Fibroblast of mammary gland (primary cell): ENCODE data around the gene ARHGAP27.

ENCODE experiments used
- DNase-seq: peaks from one replicate; pipeline ENCODE4 v3.0.0-alpha.2; 2010; ENCODE audit warnings: low read depth
- H3K4me3 ChIP-seq: 2 replicates; pipeline ENCODE4 v1.5.1; 2011; ENCODE audit warnings: low read depth, mild to moderate bottlenecking, low read length, moderate library complexity; ENCODE audit not compliant: control insufficient read depth
- TF ChIP-seq, protein P1 (sequence below): conservative IDR thresholded peaks from 2 replicates; pipeline ENCODE4 v1.5.1; 2011; ENCODE audit warnings: low read depth, low read length, inconsistent platforms; ENCODE audit not compliant: control insufficient read depth, insufficient read depth

Gene ARHGAP27

DNA sequence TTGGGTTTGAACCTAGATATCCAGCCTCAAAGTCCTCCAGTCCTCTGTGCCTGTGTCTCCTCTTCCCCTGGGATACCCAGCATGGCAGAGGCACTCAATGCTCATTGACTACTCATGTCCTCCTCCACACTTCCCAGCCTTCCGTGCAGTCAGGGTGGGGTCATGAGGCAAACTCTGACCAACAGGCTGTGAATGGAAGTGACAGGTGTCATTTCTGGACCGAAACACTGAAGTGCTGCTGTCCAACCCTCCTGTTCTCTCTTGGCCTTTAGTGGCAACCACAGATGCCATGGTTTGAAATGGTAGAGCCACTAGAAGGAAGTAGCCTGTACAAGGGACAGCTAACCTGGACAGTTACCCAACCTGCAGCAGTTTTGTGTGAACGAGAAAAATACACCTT is 69.2 kb downstream of the ARHGAP27 start:
- TF ChIP-seq, protein P1, sequence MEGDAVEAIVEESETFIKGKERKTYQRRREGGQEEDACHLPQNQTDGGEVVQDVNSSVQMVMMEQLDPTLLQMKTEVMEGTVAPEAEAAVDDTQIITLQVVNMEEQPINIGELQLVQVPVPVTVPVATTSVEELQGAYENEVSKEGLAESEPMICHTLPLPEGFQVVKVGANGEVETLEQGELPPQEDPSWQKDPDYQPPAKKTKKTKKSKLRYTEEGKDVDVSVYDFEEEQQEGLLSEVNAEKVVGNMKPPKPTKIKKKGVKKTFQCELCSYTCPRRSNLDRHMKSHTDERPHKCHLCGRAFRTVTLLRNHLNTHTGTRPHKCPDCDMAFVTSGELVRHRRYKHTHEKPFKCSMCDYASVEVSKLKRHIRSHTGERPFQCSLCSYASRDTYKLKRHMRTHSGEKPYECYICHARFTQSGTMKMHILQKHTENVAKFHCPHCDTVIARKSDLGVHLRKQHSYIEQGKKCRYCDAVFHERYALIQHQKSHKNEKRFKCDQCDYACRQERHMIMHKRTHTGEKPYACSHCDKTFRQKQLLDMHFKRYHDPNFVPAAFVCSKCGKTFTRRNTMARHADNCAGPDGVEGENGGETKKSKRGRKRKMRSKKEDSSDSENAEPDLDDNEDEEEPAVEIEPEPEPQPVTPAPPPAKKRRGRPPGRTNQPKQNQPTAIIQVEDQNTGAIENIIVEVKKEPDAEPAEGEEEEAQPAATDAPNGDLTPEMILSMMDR, result no peak
- DNase-seq, result no peak

GRCh38 chr17:45361976-45362375 is 70.7 kb downstream of the ARHGAP27 start:
- DNase-seq, result no peak
- no peak overlapping the region for H3K4me3 ChIP-seq
- TF ChIP-seq, protein P1, result no peak

More for the DNA sequence above, 69.2 kb downstream of the ARHGAP27 start:
- no peak overlapping the region for H3K4me3 ChIP-seq

DNA sequence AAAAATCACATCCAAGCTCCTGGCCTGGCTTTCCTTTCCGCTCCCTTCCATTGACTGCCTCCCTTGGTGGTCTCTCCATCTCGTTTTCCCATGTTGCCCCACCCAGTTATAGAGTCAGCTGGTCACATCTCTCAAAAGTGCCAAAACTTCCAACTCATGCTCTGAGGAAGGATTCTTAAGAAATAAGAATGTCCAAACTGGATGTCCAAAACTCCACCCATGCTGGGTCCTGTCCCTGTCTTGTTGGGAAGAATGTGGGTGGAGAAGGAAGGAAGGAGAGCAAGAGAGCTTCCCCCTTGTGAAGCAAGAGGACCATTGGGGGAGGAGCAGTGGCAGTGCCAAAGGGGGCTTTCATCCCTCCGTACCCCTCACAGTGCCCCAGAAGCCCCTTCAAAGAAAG is 71.2 kb downstream of the ARHGAP27 start:
- DNase-seq, result no peak
- TF ChIP-seq, protein P1, result no peak
- H3K4me3 ChIP-seq, result no peak overlapping the region

DNA sequence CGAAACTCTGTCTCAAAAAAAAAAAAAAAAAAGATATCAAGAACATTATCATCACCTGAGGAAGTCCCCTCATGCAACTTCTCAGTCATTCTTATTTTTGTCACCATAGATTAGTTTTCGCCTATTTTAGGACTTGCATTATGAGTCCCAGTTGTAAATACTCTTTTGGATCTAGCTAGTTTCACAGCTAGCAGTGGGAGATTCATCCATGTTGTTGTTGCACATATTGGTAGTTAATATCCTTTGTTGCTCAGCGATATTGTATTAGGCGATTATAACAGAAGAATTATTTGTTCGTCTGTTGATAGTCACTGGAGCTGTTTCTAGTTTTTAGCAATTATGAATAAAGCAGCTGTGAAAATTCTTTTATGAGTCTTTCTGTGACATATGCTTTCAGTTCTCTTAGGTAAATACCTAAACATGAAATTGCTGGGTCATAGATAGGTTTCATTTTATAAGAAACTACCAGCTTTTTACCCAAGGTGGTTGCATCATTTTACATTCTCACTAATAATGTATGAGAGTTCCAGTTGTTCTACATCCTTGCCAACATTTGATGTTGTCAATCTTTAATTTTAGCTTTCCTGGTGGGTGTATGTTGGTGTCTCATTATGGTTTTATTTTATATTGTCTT is 75.2 kb downstream of the ARHGAP27 start:
- TF ChIP-seq, protein P1, result no peak
- no peak for DNase-seq

DNA sequence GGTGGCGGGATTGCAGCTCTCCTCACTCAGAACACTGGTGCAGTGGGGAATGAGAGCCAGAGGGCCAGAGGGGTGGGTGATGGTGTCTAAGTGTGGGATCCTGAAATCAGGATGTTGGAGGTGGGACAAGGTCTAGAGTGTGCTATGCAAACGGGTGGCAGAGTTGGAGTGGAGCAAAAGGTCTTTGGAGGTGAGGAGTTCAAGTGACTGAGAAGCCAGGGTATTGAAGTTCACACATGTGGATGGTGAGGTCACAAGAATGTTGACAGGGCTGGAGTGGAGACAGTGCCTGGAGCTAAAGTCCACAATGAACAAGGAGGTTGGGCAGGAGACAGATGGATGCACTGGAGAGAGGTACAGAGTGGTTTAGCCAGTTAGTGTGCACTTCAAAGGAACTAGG is 77.6 kb downstream of the ARHGAP27 start:
- no peak overlapping the region for H3K4me3 ChIP-seq
- TF ChIP-seq, protein P1, result no peak
- DNase-seq, result no peak

More for the DNA sequence above, 75.2 kb downstream of the ARHGAP27 start:
- no peak overlapping the region for H3K4me3 ChIP-seq

- no peak for DNase-seq
- H3K4me3 ChIP-seq, result no peak overlapping the region
- TF ChIP-seq, protein P1, result no peak
Observed at GRCh38 chr17:45353043-45353442, 79.6 kb downstream of the ARHGAP27 start.

- TF ChIP-seq, protein P1, result no peak
- no peak for DNase-seq
- no peak overlapping the region for H3K4me3 ChIP-seq
Observed at GRCh38 chr17:45351831-45352230, 80.8 kb downstream of the ARHGAP27 start.
